H1 (cell line): ENCODE measurements around the gene PATE1.

Experiments used
- CTCF ChIP-seq, 3 experiments: IDR thresholded peaks; 1 replicate in 2 of 3; 2 replicates in 1 of 3; pipeline versions ENCODE4 v1.5.1 to v1.6.1; 2011; ENCODE audit warnings: low read length in 3 of 3, mild to moderate bottlenecking in 3 of 3, inconsistent platforms in 2 of 3, low read depth in 1 of 3, moderate library complexity in 1 of 3; ENCODE audit not compliant: insufficient read depth in 1 of 3; ENCODE audit errors: control extremely low read depth in 1 of 3
- EZH2 ChIP-seq: fragments of 200-600 bp; sonication (generic); IDR thresholded peaks from 2 replicates; pipeline ENCODE4 v1.7.1; 2012; ENCODE audit warnings: low read depth, mild to moderate bottlenecking, moderate library complexity, low read length, inconsistent platforms; ENCODE audit not compliant: severe bottlenecking
- POLR2A ChIP-seq, 2 experiments: IDR thresholded peaks; 1 replicate in 1 of 2; 2 replicates in 1 of 2; pipeline ENCODE4 v1.6.1; 2011; ENCODE audit warnings: low read depth in 2 of 2, low read length in 2 of 2, mild to moderate bottlenecking in 2 of 2; ENCODE audit errors: control extremely low read depth in 1 of 2
- RXRA ChIP-seq: IDR thresholded peaks from 2 replicates; pipeline ENCODE4 v1.6.1; 2011; ENCODE audit warnings: low read depth, mild to moderate bottlenecking, low read length, moderate library complexity; ENCODE audit not compliant: insufficient read depth
- TF ChIP-seq, protein P1 (sequence below): IDR thresholded peaks from 2 replicates; pipeline ENCODE4 v1.6.1; 2011; ENCODE audit warnings: low read depth, mild to moderate bottlenecking, low read length; ENCODE audit not compliant: insufficient read depth

DNA sequence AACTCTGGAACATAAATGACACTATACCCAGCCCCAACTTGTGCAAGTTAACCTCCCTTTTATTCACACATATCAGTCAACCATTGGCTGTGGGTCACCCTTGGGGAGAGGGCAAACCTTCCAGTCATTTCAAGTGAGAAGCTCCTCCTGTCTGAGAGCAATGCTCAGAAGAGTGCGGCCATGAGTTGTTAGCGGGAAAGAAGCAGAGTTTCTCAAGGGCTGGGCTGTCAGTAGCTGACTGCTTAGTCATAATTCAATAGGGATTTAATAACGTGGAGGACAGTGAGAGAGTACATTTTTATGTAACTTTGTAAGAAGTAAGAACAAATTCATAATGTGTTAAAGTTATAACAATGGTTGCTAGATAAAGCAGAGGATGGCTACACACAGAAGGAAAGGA, 27.4 kb downstream of the PATE1 start:
- TF ChIP-seq EZH2 (no peak), CTCF (IDR thresholded peaks at IDR 0.05; ENCODE audit: control extremely low read depth in 1 of 3, insufficient read depth in 1 of 3, low read depth in 1 of 3, low read length in 3 of 3) (no peak), POLR2A (IDR thresholded peaks at IDR 0.05; ENCODE audit: control extremely low read depth in 1 of 2, low read depth in 2 of 2, low read length in 2 of 2) (no peak), RXRA (no peak)
- TF ChIP-seq, protein P1, sequence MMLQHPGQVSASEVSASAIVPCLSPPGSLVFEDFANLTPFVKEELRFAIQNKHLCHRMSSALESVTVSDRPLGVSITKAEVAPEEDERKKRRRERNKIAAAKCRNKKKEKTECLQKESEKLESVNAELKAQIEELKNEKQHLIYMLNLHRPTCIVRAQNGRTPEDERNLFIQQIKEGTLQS, result no peak
